ENCODE results near the gene DOCK4.
A peak's percentile ranks its signal among the peaks of the same experiment; 100 is the strongest.

DOCK4 gene

DNA sequence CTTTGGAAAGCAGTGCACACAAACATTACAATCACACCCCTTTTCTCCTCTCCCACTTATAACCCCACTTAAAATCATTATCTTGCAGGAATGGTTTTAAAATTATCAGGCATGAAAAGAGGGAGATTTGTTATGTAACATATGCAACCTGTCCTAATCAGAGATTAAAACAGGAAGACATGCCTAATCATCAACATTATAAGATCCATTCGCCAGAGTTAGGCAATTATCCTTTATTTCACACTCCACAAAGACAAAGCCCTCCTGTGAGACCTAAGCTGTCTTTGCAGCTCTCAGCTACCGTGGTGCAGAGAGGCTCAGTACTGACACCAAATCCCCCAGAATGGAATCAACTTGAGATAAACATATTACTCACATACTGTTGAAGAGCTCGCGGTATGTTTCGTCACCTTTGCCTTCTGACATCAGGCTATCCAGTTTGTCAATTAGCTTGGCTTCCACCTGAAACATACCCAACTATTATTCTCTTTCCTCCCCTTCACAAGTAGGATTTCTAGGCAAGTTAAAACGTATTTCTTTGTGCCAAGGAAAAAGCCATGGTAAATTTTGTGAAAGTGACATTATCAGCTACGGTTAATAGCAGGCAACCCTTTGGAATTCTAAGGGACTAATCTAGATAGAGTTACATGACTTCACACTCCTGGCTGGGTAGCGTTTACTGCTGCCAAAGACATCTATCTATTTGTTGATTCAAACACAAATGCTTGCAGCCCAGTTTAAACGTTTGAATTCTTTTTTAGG lies 417.7 kb downstream of the DOCK4 start:
- peak; percentile 77 for DNase-seq (ENCODE audit: low read depth)

GRCh38 chr7:111787741-111788140 lies 418.5 kb downstream of the DOCK4 start:
- TF ChIP-seq CTCF (conservative IDR thresholded peaks at IDR 0.05; ENCODE audit: low read depth, low read length) = no peak
- no peak for DNase-seq (ENCODE audit: low read depth)
- no peak overlapping the region for H3K4me3 ChIP-seq (ENCODE audit: low read depth, low read length)

More for the DNA sequence above, 417.7 kb downstream of the DOCK4 start:
- no peak overlapping the region for H3K4me3 ChIP-seq (ENCODE audit: low read depth, low read length)
- no peak for TF ChIP-seq CTCF (conservative IDR thresholded peaks at IDR 0.05; ENCODE audit: low read depth, low read length)

DNA sequence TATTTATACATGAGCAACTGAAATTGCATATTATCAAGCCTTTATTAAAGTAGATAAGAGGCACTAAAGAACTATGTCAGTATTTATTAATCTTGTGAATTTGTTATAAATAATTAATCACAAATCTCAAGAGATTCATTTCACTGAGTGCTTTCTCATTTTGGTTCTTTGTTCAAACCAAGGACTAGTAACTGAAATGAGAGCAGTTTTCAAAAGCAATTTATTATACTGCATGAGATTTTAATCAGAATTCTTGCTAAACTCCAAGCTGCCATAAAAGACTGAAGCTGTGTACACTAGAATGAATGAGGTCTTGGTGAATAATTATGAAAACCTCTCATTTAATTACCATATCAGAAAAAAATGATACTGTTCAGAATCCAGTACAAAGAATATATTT lies 419.1 kb downstream of the DOCK4 start:
- DNase-seq (ENCODE audit: low read depth) = no peak

DNA sequence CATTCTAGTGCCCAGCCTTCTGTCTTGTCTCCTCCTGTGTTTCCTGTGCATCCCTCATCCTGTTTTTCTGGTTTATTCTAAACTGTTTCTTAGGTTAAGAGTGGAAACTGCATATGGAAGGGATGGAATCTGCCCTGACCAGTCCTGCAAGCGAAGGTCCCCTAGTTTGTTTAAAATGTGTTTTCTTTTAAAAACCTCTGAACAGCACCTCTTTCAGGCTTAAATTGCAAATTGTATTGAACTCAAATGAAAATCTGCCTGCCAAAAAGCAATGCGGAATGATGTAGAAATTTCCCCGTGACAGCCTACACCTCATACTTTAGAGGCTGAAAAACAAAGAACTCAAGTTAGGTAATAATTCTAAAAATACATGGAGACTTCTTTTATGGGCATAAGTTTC lies 421.1 kb downstream of the DOCK4 start:
- DNase-seq (ENCODE audit: low read depth) = no peak
- no peak for TF ChIP-seq CTCF (conservative IDR thresholded peaks at IDR 0.05; ENCODE audit: low read depth, low read length)

More for the DNA sequence above, 419.1 kb downstream of the DOCK4 start:
- no peak for TF ChIP-seq CTCF (conservative IDR thresholded peaks at IDR 0.05; ENCODE audit: low read depth, low read length)
- H3K4me3 ChIP-seq (ENCODE audit: low read depth, low read length) = no peak overlapping the region

DNA sequence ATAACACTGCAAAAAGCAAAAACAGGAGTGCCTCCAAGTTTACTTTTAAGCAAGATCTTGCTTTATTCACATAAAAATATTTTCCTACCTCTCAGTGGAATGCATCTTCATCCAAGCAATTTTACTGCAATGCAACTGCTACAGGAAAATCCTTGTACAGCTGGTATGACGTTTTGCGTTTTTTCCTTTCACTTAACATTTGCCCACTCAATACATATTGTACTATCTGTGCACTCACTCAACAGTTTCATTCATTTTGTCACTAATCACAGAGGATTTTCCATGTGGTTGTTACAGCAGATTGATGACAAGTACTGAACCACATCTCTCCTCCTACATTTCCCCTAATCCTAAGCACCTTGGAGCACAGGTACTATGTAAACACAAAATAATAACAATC lies 421.9 kb downstream of the DOCK4 start:
- no peak for TF ChIP-seq CTCF (conservative IDR thresholded peaks at IDR 0.05; ENCODE audit: low read depth, low read length)
- H3K4me3 ChIP-seq (ENCODE audit: low read depth, low read length) = no peak overlapping the region
- DNase-seq (ENCODE audit: low read depth) = no peak

More for the DNA sequence above, 421.1 kb downstream of the DOCK4 start:
- H3K4me3 ChIP-seq (ENCODE audit: low read depth, low read length) = no peak overlapping the region

- H3K4me3 ChIP-seq (ENCODE audit: low read depth, low read length) = no peak overlapping the region
- no peak for DNase-seq (ENCODE audit: low read depth)
- no peak for TF ChIP-seq CTCF (conservative IDR thresholded peaks at IDR 0.05; ENCODE audit: low read depth, low read length)
Measured at GRCh38 chr7:111783854-111784253, 422.3 kb downstream of the DOCK4 start.

- no peak for TF ChIP-seq CTCF (conservative IDR thresholded peaks at IDR 0.05; ENCODE audit: low read depth, low read length)
- DNase-seq (ENCODE audit: low read depth) = no peak
- H3K4me3 ChIP-seq (ENCODE audit: low read depth, low read length) = no peak overlapping the region
Measured at GRCh38 chr7:111780527-111780926, 425.7 kb downstream of the DOCK4 start.
